Measurements from ENCODE around the gene SLC6A3.

The SLC6A3 gene

DNA sequence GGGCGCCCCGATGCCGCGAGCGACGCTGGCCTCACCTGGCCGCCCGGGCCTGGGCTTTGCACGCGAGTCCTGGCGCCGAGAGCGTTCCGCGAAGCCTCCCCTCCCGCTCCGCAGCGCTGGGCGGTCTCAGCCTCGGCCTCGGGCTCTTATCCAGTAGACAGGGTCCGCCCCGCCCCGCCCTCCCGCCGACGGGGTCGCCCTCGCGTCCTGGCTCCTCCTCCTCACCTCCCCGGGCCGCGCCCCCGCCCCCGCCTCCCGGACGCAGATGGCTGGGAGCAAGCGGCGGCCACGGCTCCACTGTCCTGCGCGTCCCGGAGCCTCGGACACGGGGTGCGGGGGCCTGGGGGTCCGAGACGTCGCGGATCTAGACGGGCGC is at the start of gene SLC6A3:
Gene SLC6A3 (minus strand): TSS at position 128 of the 376 bp plus-strand sequence. CDS start 2,243 bp downstream, outside the sequence.
- no peak within 1 kb of the TSS for H3K4me3 ChIP-seq (ENCODE audit: low read length)
- TF ChIP-seq ZNF274 (IDR thresholded peaks at IDR 0.05; ENCODE audit: low read depth, low read length): no peak

DNA sequence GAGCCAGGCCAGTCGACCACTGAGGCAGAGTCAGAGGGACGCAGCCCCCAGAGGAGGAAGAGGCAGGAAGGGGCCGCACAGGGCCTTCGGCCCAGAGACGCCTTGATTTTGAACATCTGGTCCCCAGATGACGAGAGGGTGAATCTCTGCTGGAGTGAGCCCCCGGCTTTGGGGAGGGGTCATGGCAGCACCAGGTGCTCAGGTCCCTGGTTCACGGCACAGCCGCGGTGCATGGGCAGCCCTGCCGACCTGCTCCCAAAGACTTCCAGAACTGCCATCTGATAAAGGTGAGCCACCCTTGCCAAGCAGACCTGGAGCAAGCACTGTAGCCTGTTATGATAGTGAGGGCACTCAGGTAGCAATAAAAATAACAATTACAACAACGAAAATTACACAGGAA is 48.7 kb upstream of the SLC6A3 start:
- TF ChIP-seq ZNF274 (IDR thresholded peaks at IDR 0.05; ENCODE audit: low read depth, low read length): no peak
- H3K4me3 ChIP-seq (ENCODE audit: low read length): peak overlapping the region; percentile 64; the same call in 1 of the 2 replicates

DNA sequence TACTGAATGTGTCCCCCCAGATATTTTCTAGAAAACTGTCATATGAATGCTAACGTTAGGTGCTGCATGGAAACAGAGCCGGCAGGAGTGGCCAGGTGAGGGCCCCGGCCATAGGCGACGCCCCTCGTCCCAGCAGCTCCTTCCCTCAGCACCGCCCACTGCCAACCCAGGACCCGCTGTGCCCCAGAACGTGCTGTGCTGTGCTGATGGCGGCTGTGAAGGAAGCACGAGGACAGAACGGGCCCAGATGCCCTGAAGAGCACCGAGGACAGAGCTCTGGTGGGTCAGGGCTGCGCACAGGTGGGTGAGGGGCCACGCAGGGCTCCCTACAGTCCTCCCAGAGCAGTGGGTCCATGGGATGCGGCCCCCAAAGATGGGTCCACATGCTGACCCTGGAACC is 48.2 kb upstream of the SLC6A3 start:
- TF ChIP-seq ZNF274 (IDR thresholded peaks at IDR 0.05; ENCODE audit: low read depth, low read length): no peak
- H3K4me3 ChIP-seq (ENCODE audit: low read length): peak overlapping the region; percentile 64; the same call in 1 of the 2 replicates

DNA sequence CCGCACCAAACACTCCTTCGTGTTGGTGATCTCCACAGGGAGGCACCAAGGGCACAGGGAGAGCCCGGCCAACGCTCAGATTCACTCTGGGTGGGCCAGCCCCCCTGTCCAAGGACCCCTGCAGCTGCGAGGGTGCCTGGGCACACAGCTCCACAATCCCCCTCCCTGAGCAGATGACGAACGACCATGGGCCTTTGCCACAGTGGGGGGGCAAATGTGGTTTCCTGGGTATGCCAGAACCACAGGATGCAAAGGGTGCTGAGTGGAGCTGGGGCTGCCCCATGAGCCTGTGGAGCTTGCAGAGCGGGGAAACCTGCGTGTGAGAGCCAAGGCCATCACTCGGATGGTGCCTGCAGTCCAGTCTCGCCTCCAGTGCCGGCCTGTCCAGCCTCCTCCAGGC is 47.5 kb upstream of the SLC6A3 start:
- peak overlapping the region; percentile 64; the same call in 1 of the 2 replicates for H3K4me3 ChIP-seq (ENCODE audit: low read length)
- TF ChIP-seq ZNF274 (IDR thresholded peaks at IDR 0.05; ENCODE audit: low read depth, low read length): no peak

DNA sequence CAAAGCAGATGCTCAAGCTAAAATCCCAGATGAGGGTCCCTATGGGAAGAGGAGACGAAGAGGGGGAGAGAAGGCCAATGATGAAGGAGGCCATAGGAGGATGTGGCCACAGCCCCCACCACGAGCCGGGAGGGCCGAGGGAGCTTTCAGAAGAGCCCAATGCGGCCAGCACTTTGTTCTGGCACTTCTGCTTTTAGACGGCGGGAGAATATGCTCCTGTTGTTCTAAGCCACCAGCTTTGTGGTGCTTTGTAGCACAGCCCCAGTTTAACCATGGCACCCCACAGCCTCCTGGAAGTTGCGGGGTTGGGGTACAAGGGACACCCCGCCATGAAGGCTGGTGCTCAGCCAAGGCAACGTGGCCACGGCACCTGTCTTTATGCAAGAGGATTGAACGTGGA is 45.1 kb upstream of the SLC6A3 start:
- TF ChIP-seq ZNF274 (IDR thresholded peaks at IDR 0.05; ENCODE audit: low read depth, low read length): no peak
- H3K4me3 ChIP-seq (ENCODE audit: low read length): no peak overlapping the region; the same call in 1 of the 2 replicates

DNA sequence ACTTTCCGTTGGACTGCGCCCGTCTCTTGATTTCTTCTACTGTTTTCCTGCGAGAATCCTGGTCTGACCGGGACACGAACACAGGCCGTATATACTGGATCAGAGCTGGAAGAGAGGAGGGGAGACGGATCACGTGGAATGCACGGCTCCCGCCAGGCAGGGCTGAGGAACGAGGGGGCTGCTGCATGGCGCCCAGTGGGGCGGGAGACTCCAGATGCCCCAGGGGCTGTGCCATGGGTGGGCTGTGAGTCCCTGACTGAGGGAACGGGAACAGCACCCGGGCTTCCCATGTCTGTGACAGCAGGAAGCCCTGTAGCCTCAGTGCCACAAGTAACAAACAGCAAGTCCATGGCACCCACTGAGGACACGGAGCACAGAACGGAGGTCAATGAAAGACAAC is 44.5 kb upstream of the SLC6A3 start:
- peak overlapping the region; percentile 4; the same call in 1 of the 2 replicates for H3K4me3 ChIP-seq (ENCODE audit: low read length)
- TF ChIP-seq ZNF274 (IDR thresholded peaks at IDR 0.05; ENCODE audit: low read depth, low read length): no peak

DNA sequence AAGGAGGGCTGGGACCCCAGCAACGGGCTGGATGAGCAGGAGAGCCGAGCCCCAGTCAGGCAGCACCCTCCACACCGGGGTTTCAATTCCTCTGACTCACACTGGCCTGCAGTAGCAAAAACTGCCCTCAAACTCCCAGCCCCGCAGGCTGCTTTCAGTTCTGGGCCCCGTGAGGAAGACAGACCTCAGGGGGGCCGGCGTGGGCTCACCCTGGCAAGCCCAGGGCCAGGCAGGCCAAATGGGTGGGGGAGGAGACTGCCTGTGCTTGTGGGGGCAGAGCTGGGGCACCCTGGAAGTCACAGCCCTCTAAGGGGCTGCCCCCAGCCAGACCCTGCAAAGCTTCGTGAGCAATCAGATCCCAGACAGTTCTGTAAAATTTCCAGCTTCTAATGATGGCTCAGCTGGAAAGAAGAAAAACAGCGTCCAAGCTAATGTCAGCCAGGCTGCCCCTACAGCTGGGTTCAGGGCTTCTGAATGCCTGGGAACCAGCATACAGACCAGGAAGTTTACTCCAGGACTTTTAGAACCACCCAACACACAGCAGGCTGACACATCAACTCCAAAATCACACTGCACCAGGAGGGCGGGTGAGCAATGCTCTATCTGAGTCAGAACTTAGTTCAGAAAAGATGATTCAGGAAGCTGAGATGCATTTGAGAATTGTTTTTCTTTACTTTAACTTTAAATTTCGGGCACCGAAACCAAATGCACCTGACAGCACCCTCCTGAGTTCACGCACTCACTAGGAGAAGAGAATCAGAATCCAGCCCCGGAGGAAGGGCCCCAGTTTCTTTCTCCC is 43.8 kb upstream of the SLC6A3 start:
- no peak for TF ChIP-seq ZNF274 (IDR thresholded peaks at IDR 0.05; ENCODE audit: low read depth, low read length)
- peak overlapping the region; percentile 9; the same call in 1 of the 2 replicates for H3K4me3 ChIP-seq (ENCODE audit: low read length)

DNA sequence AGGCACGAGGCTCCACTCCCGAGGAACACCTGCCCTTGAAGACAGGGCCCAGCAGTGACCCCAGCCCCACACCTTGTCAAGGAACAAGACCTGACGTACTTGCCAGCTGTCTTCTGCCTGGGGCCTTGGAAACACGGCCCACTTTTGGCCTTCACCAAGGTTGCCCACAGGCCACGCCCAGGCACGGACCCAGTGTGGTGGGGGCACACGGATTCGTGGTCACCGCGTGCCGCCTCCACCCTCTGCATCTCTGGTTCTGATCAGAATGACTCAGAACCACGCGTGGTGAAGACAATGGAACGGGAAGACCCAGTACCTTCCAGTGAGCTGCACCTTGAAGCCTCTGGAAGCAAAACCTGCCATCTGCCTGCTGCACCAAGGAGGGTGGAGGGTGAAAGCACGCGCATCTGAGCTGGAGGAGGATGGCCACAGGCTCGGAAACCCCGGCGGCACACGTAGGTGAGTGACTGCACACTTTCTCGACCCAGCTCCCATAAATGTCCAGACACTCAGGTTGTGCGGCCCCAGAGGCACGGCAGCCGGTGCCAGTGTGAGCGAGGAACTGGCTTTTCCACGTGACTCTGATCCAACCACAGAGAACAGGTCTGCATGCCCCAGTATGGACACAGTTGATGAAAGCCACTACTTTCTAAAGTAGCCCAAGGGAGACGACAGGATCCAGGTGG is 42.0 kb upstream of the SLC6A3 start:
- H3K4me3 ChIP-seq (ENCODE audit: low read length): no peak overlapping the region
- no peak for TF ChIP-seq ZNF274 (IDR thresholded peaks at IDR 0.05; ENCODE audit: low read depth, low read length)

DNA sequence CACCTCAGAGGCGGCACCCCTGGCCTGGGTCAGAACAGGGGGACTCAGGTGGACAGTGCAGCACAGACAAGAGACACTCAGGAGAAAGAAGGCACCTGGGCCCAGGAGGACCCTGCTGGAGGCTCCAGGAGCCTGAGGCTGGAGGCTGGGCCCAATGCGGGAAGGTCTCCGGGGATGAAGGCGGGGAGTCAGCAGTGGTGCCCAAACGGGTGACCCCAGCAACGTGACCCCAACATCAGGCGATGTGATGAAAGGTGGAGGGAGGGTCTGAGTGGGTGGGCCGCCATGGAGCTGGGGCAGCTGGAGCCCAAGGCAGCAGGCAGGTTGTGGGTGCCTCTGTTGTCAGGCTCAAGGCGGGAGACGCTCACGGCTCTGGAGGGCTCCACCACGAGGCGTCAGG is 41.0 kb upstream of the SLC6A3 start:
- no peak for TF ChIP-seq ZNF274 (IDR thresholded peaks at IDR 0.05; ENCODE audit: low read depth, low read length)
- H3K4me3 ChIP-seq (ENCODE audit: low read length): no peak overlapping the region

DNA sequence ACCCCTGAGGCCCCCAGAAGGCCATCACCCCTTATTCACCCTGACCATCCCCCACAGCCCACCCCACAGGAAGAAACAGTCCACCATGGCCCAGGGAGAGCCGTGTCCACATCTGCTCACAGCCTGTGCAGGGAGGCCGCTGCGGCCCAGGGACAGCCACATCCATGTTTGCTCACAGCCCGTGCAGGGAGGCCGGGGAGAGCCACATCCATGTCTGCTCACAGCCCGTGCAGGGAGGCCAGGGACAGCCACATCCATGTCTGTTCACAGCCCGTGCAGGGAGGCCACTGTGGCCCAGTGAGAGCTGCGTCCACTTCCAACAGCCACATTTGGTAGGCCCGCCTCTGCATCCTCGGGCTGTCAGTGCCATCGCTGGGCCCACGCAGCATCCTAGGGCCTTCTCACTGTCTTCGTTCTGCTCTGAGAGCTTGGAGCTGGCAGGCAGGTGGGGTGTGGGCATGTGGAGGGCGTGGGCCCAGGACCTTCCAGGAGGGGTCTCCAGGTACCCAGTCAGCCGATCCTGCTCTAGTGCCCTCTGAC is 40.4 kb upstream of the SLC6A3 start:
- TF ChIP-seq ZNF274 (IDR thresholded peaks at IDR 0.05; ENCODE audit: low read depth, low read length): no peak
- H3K4me3 ChIP-seq (ENCODE audit: low read length): no peak overlapping the region; the same call in 1 of the 2 replicates

DNA sequence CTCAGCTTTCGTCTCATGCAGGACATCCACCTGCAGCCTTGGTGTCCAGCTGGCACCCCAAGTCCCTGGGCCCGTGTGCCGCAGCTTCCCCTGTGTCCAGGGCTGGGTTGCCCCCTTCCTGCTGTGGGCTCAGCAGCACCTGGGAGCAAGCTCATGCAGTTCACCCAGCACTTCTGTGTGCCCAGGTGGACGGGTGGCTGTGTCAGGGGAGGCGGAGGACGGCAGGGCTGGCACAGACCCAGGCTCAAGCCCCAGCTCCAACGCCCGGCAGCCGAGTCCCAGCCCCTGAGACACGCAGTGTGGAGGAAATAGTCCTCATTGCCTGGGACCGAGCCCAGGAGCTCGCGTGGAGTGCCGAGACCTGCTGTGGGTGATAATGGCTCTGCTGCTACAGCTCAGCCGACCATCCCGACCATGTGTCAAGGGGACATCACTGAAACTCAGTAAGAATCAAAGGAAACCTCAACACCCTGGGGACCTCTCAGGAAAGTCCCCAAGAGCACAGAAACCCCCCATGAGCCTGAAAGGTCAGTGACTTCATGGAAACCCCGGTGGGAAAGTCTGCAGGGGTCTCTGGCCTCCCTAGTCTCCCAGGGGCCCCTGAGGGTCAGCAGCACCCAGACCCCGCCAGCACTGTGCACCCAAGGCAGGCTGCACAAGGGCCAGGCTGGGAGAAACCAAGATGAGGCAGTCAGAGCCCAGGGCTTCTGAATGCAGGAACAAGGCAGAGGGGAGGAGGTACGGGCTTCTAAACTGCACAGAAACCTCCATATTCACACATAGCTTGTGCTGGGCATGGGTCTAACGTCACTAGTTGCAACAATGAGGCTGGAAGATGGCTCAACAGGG is 39.7 kb upstream of the SLC6A3 start:
- no peak for TF ChIP-seq ZNF274 (IDR thresholded peaks at IDR 0.05; ENCODE audit: low read depth, low read length)
- H3K4me3 ChIP-seq (ENCODE audit: low read length): no peak overlapping the region; the same call in 1 of the 2 replicates

DNA sequence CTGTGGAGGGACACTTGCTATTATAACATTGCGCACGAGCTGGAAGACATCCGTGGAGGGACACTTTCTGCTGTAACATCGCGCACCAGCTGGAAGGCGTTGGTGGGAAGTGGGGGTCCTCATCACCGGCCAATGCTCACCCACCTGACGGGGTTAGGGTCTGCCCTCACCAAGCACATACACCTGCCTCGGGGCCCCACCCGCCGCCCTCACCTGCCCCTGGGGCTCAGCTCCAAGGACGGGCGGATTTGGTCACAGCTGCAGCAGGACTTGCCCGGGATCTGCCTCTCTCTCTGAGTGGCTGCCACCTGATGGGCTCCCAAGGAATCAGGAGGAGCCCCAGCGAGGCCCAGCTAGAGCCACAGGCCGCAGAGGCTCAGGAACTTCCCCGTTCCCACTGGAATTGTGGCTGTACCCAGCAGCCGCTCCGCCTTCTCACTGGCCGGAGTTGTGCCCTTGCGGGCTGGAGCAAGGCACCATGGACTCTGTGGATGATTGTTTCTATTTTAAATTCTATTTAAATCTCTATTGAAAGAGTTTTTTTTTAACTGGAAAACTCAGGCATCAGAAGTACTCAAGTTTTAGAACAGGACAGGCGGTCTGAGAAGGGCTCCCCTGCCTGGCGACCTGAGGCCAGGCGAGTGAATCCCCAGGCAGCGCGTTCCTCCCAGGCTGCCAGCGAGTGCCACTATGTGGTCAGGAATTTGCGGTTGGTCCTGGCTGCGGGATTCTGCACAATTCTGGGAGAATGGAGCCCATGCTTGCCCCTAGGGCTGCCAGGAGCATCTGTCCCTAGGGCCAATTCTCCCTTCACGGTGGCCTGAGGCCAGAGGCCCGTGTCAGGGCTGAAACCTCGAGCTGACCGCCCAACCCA is 38.9 kb upstream of the SLC6A3 start:
- TF ChIP-seq ZNF274 (IDR thresholded peaks at IDR 0.05; ENCODE audit: low read depth, low read length): no peak
- no peak overlapping the region; the same call in 1 of the 2 replicates for H3K4me3 ChIP-seq (ENCODE audit: low read length)

DNA sequence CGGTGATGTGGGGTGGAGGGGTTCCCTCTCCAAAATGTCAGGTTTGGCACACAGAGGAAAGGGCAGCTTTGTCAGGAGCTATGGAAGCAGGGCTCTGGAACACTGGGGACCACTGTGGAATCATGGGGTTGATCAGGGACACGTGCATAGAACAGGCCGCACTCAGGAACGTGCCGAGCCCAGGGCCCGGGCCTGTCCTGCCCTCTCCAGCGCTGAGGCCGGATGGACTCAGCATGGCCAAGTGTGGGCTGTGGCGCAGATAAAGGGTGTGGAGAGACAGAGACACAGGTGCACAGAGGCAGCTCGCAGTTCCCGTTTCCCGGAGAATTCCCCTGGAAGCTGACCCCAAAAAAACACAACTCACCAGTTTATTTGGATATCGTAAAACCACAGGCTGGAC is 37.8 kb upstream of the SLC6A3 start:
- no peak overlapping the region for H3K4me3 ChIP-seq (ENCODE audit: low read length)
- TF ChIP-seq ZNF274 (IDR thresholded peaks at IDR 0.05; ENCODE audit: low read depth, low read length): no peak
